GM12878 (cell line): ENCODE measurements around the gene EVX1. TPM values are rescaled to one million over a fixed set of nuclear protein-coding genes. Genes with fewer than 3 reads are reported as not detected.

Source experiments
- ATAC-seq: fragments of 200-7000 bp; cut with Tn5 transposase; 3 replicates; pipeline ENCODE4 v1.9.1; 2020; ENCODE audit warnings: mild to moderate bottlenecking, moderate library complexity
- BruUV-seq: library from RNA; stranded (reverse); fragments of 400-500 nt; replicated peaks from 2 replicates; lab custom pipeline; 2021; lab: Mats Ljungman, UMichigan
- CTCF ChIA-PET: fragments of 300-600 bp; sonication (Branson Sonifier 250); formaldehyde crosslinking; extraction: SDS; loops from one replicate; lab custom pipeline; 2021; ENCODE audit warnings: inconsistent platforms; lab: Yijun Ruan, JAX
- POLR2A ChIA-PET: fragments of 350-600 bp; formaldehyde crosslinking; extraction: SDS; loops from one replicate; lab custom pipeline; 2021; ENCODE audit warnings: inconsistent platforms; lab: Charles Lee
- RAD21 ChIA-PET: fragments of 300-600 bp; sonication (Branson Sonifier 250); formaldehyde crosslinking; loops from one replicate; lab custom pipeline; 2023; ENCODE audit warnings: antibody characterized with exemption; ENCODE audit not compliant: unreplicated experiment; lab: Charles Lee
- SMC1A ChIA-PET: fragments of 300-600 bp; sonication (Branson Sonifier 250); formaldehyde crosslinking; loops from one replicate; lab custom pipeline; 2023; ENCODE audit not compliant: unreplicated experiment, uncharacterized antibody; lab: Charles Lee
- DNase-seq: peaks from one replicate; pipeline ENCODE4 v3.0.0-alpha.2; 2011; ENCODE audit warnings: low read depth, low spot score
- FAIRE-seq: peaks from 3 replicates; lab custom pipeline; 2011; peaks lifted over from hg19 to GRCh38; lab: Jason Lieb, UNC
- H2AFZ ChIP-seq: 2 replicates; pipeline ENCODE4 v1.6.0; 2011; ENCODE audit warnings: low read depth, low read length, control low read depth; ENCODE audit not compliant: control insufficient read depth
- H3K27ac ChIP-seq: 2 replicates; pipeline ENCODE4 v1.5.1; 2011; ENCODE audit warnings: control low read depth; ENCODE audit not compliant: control insufficient read depth, insufficient read depth
- H3K27me3 ChIP-seq, 2 experiments: replicated peaks in 1 of 2; 2 replicates each; pipeline versions ENCODE4 v1.6.0 to v1.6.1; 2011; ENCODE audit warnings: low read length in 1 of 2; ENCODE audit not compliant: control insufficient read depth in 2 of 2, insufficient read depth in 2 of 2
- H3K36me3 ChIP-seq, 2 experiments: 2 replicates each; pipeline ENCODE4 v1.5.1; 2011; ENCODE audit warnings: low read length in 1 of 2; ENCODE audit not compliant: control insufficient read depth in 2 of 2, insufficient read depth in 2 of 2
- H3K4me1 ChIP-seq: 2 replicates; pipeline ENCODE4 v1.6.1; 2011; ENCODE audit warnings: mild to moderate bottlenecking, low read length, moderate library complexity, mixed read lengths; ENCODE audit not compliant: control insufficient read depth, insufficient read depth
- H3K4me2 ChIP-seq: 2 replicates; pipeline ENCODE4 v1.6.0; 2011; ENCODE audit warnings: control low read depth; ENCODE audit not compliant: control insufficient read depth, insufficient read depth
- H3K4me3 ChIP-seq: fragments of 200-600 bp; sonication (generic); 2 replicates; pipeline ENCODE4 v1.5.1; 2016
- H3K79me2 ChIP-seq: 2 replicates; pipeline ENCODE4 v1.6.0; 2011; ENCODE audit warnings: low read length; ENCODE audit not compliant: control insufficient read depth, insufficient read depth
- H3K9ac ChIP-seq: 2 replicates; pipeline ENCODE4 v1.8.0; 2011; ENCODE audit warnings: low read length, control low read depth, mixed read lengths; ENCODE audit not compliant: control insufficient read depth, insufficient read depth
- H3K9me3 ChIP-seq: replicated peaks from 3 replicates; pipeline ENCODE4 v1.5.1; 2011; ENCODE audit warnings: mild to moderate bottlenecking, low read length; ENCODE audit not compliant: control insufficient read depth, insufficient read depth
- H4K20me1 ChIP-seq: 2 replicates; pipeline ENCODE4 v1.6.0; 2011; ENCODE audit not compliant: control insufficient read depth, insufficient read depth
- DPF2 ChIP-seq: fragments of 450-650 bp; IDR thresholded peaks from 2 replicates; pipeline ENCODE4 v1.6.1; 2017; ENCODE audit warnings: mild to moderate bottlenecking
- EP300 ChIP-seq, 2 experiments: fragments of 150-350 bp in 1 of 2; IDR thresholded peaks; 2 replicates each; pipeline ENCODE4 v1.6.1; 2011 to 2012; ENCODE audit warnings: low read depth in 2 of 2, low read length in 2 of 2, borderline replicate concordance in 1 of 2, improper control_type of control experiment in 1 of 2, inconsistent platforms in 1 of 2; ENCODE audit not compliant: control insufficient read depth in 1 of 2
- GABPA ChIP-seq: IDR thresholded peaks from 2 replicates; pipeline ENCODE4 v1.6.1; 2014; ENCODE audit warnings: antibody characterized with exemption, low read depth, mild to moderate bottlenecking, inconsistent platforms
- GATAD2B ChIP-seq: fragments of 450-650 bp; conservative IDR thresholded peaks from 2 replicates; pipeline ENCODE4 v1.6.1; 2017; ENCODE audit warnings: low read depth, mild to moderate bottlenecking, moderate library complexity
- KLF5 ChIP-seq: fragments of 450-650 bp; IDR thresholded peaks from 2 replicates; pipeline ENCODE4 v1.6.1; 2014; ENCODE audit warnings: mild to moderate bottlenecking; ENCODE audit not compliant: partially characterized antibody
- POLR2A ChIP-seq: IDR thresholded peaks from 2 replicates; pipeline ENCODE4 v1.6.1; 2011; ENCODE audit warnings: low read depth, mild to moderate bottlenecking, low read length
- RB1 ChIP-seq: fragments of 450-650 bp; formaldehyde crosslinking; IDR thresholded peaks from 2 replicates; pipeline ENCODE4 v1.6.1; 2017; ENCODE audit warnings: mild to moderate bottlenecking, borderline replicate concordance
- RBBP5 ChIP-seq: fragments of 200-600 bp; sonication (generic); conservative IDR thresholded peaks from 2 replicates; pipeline ENCODE4 v1.6.1; 2016
- SPI1 ChIP-seq: IDR thresholded peaks from 2 replicates; pipeline ENCODE4 v1.6.1; 2011; ENCODE audit warnings: low read depth, mild to moderate bottlenecking, low read length, moderate library complexity, borderline replicate concordance; ENCODE audit not compliant: insufficient read depth
- TBL1XR1 ChIP-seq: IDR thresholded peaks from 2 replicates; pipeline ENCODE4 v1.6.1; 2012; ENCODE audit warnings: low read depth, low read length, improper control_type of control experiment
- YY1 ChIP-seq: IDR thresholded peaks from 2 replicates; pipeline ENCODE4 v1.6.1; 2011; ENCODE audit warnings: low read depth, mild to moderate bottlenecking, low read length
- ZNF24 ChIP-seq: fragments of 450-650 bp; IDR thresholded peaks from 2 replicates; pipeline ENCODE4 v1.6.1; 2017; ENCODE audit warnings: antibody characterized with exemption, mild to moderate bottlenecking
- WGBS: methylation state at CpG from one replicate; pipeline ENCODE4 v1.1.6; 2016; ENCODE audit warnings: low lambda C conversion rate; ENCODE audit not compliant: insufficient replicate concordance, insufficient coverage; ENCODE audit errors: missing lambda C conversion rate; 5-methylcytosine and 5-hydroxymethylcytosine counted together
- in situ Hi-C: fragments of 300-500 bp; cut with MboI; formaldehyde crosslinking; loops from 9 replicates; pipeline ENCODE4 v1.14.3; 2018; ENCODE audit warnings: mixed read lengths
- intact Hi-C: fragments of 100-400 bp; cut with micrococcal nuclease; formaldehyde crosslinking; loops from one replicate; pipeline ENCODE4 v1.14.2; 2022; ENCODE audit not compliant: unreplicated experiment
- polyA plus RNA-seq, 11 experiments: library from polyadenylated mRNA; depleted of rRNA in 4 of 11; unstranded in 6 of 11; stranded (reverse) in 5 of 11; fragments of >200 nt; fragmentation: Nextera tagmentation in 4 of 11; fragmentation: Illumina TruSeq in 1 of 11; extraction: Ambion mirVana in 4 of 11; extraction: Trizol in 1 of 11; gene quantifications; 1 replicate in 1 of 11; 2 replicates in 10 of 11; pipeline versions ENCODE4 v1.2.1 to v1.2.3, GENCODE V29; 2011 to 2016; ENCODE audit warnings: inconsistent platforms in 2 of 11, missing spikeins in 2 of 11, low read depth in 1 of 11
- total RNA-seq, 4 experiments: library from RNA; depleted of rRNA in 3 of 4; stranded (reverse); fragments of >200 nt in 3 of 4; fragmentation: Illumina TruSeq in 1 of 4; extraction: Trizol in 1 of 4; gene quantifications; 2 replicates each; pipeline versions ENCODE4 v1.2.1 to v1.2.3, GENCODE V29; 2013 to 2021

Gene EVX1
- total and polyA plus RNA-seq, 10 of the 15 experiments (the other 5 are each of a cell fraction or from before 2014, with no cell fraction given) = not detected

DNA sequence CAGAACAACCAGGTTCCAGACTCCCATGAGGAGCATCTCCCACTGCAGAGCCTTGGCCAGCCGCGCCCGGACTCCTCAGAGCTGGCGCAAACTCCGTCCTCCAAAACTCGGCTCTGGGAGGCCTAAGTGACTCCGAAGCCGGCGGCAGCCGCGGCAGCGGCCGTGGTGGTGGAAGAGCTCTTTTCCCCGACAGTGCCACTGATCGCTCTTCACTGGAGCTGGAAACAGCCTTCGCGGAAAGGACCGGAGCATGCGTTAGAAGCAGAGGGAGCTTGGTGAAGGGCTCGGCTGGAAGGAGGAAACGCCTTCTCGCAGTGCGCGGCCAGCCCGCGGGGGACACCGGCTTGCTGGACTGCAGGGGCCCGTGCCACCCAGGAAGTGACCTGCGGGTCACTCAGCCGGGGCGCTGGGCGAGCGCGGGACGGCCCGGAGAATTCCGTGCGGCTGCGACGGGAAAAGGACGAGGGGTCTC, 37.7 kb upstream of the EVX1 start:
- no peak for ATAC-seq
- H3K27me3 ChIP-seq = peaks cover 25 to 48% of the 10 kb centered on the region in 2 experiments
- no TSS peak for BruUV-seq
- ChIA-PET CTCF (interaction anchor here (0.6 to 1.8 kb wide), 2 partner anchors 9 to 82 kb away, joined by 3 to 8 read pairs; no protein-coding TSS in a partner anchor), RAD21 (interaction anchor here (0.5 to 0.6 kb wide), 2 partner anchors 817 to 1060 kb away, joined by 3 read pairs; no protein-coding TSS in a partner anchor), POLR2A (no interaction called here), SMC1A (no interaction called here)
- H3K4me1 ChIP-seq = no peaks in the 10 kb centered on the region
- no peaks in the 10 kb centered on the region for H3K9me3 ChIP-seq
- no peak for TF ChIP-seq GATAD2B
- no peak for TF ChIP-seq DPF2
- no peak for TF ChIP-seq GABPA
- no peak for TF ChIP-seq SPI1
- no peak for TF ChIP-seq RB1
- TF ChIP-seq TBL1XR1 = no peak
- TF ChIP-seq ZNF24 = no peak
- TF ChIP-seq KLF5 = no peak
- no peak for TF ChIP-seq EP300 (IDR thresholded peaks at IDR 0.05; ENCODE audit: borderline replicate concordance in 1 of 2, control insufficient read depth in 1 of 2, low read depth in 2 of 2, low read length in 2 of 2)
- TF ChIP-seq RBBP5 = no peak
- no peak for TF ChIP-seq YY1
- TF ChIP-seq POLR2A = no peak
- intact Hi-C loops = no loop called here
- no peaks in the 10 kb centered on the region for H4K20me1 ChIP-seq
- DNase-seq = no peak
- H3K4me3 ChIP-seq = no peak overlapping the region
- FAIRE-seq = no peak
- no peak overlapping the region for H3K9ac ChIP-seq
- in situ Hi-C loops = loop anchor here (5.0 kb wide), 1 partner anchor 717 kb away; no protein-coding TSS in a partner anchor
- no peak overlapping the region for H2AFZ ChIP-seq
- no peaks in the 10 kb centered on the region for H3K79me2 ChIP-seq
- no peaks in the 10 kb centered on the region for H3K36me3 ChIP-seq
- WGBS = 41% methylated on average over 41 of the region's 41 CpGs
- H3K27ac ChIP-seq = no peak overlapping the region
- H3K4me2 ChIP-seq = no peak overlapping the region
